ENCODE results near the gene NOVA2.
A peak's percentile ranks its signal among the peaks of the same experiment; 100 is the strongest.

DNA sequence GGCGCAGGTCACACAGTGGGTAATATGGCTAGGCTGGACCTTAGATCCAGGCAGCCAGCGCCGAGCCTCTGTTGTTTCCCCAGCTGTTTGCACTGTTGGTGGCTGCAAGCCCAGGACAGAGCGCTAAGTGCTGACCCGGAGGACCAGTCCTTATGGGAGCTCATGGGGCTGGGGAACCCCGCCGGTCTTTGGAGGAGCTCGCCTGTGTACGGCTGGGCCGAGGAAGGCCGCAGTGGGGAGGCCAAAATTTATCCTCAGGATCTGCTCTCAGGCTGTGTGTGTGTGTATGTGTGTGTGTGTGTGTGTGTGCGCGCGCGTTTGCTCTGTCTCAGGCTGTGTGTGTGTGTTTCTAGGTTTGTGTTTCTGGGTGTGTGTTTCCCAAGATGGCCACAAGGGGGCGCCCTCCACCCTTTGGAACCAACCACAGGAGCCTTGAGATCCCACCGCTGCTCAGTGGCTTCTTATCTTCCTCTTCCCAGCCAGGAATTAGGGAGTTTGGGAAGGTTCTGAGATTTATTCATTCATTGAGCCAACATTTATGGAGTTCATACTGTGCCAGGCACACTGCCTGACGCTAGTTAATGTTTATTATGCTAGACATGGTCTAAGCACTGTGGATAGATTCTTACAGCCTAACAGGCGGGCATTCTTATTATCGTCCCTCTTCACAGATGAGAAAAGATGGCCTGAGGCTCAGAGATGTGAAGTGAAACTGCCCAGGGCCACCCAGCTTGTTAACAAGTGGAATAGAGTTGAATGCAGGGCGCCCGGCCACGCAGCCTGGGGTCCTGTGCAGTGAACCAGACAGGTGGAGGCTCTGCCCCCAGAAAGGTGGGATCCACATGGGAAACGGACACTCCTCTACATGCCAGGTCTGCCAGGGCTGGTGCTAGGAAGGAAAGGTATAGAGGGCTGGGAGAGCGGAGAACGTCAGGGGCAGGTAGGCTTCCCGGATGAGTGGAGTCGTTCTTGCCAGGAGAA, 36.2 kb upstream of the NOVA2 start:
- TF ChIP-seq SMC3 (IDR thresholded peaks at IDR 0.05; ENCODE audit: low read depth, low read length) (peak; percentile 45), MAX (IDR thresholded peaks at IDR 0.05; ENCODE audit: low read depth) (no peak), TEAD4 (IDR thresholded peaks at IDR 0.05; ENCODE audit: borderline replicate concordance, insufficient read depth) (no peak), GABPA (IDR thresholded peaks at IDR 0.05; ENCODE audit: low read depth) (no peak), EP300 (IDR thresholded peaks at IDR 0.05; ENCODE audit: borderline replicate concordance in 1 of 2, low read depth in 1 of 2, low read length in 1 of 2) (no peak)
- TF ChIP-seq, protein P1, sequence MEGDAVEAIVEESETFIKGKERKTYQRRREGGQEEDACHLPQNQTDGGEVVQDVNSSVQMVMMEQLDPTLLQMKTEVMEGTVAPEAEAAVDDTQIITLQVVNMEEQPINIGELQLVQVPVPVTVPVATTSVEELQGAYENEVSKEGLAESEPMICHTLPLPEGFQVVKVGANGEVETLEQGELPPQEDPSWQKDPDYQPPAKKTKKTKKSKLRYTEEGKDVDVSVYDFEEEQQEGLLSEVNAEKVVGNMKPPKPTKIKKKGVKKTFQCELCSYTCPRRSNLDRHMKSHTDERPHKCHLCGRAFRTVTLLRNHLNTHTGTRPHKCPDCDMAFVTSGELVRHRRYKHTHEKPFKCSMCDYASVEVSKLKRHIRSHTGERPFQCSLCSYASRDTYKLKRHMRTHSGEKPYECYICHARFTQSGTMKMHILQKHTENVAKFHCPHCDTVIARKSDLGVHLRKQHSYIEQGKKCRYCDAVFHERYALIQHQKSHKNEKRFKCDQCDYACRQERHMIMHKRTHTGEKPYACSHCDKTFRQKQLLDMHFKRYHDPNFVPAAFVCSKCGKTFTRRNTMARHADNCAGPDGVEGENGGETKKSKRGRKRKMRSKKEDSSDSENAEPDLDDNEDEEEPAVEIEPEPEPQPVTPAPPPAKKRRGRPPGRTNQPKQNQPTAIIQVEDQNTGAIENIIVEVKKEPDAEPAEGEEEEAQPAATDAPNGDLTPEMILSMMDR (IDR thresholded peaks at IDR 0.05) = peak; percentile 83
